RKO (cell line): ENCODE data around the gene PRPH2.
"Not testable (repeated sequence)": the region's sequence is repeated elsewhere in the genome, so short reads cannot be mapped to it uniquely, and the experiment has no call there.

Experiments
- DNase-seq: peaks from one replicate; pipeline ENCODE4 v3.0.0-alpha.2; 2016; ENCODE audit warnings: low spot score

PRPH2 gene

GRCh38 chr6:42698217-42698616 lies 24.2 kb downstream of the PRPH2 start:
- DNase-seq = no peak

- no peak for DNase-seq
Observed at GRCh38 chr6:42697268-42697655, 25.1 kb downstream of the PRPH2 start.

- no peak for DNase-seq
Observed at GRCh38 chr6:42696526-42697267, 25.7 kb downstream of the PRPH2 start.

GRCh38 chr6:42694586-42694985 lies 27.8 kb downstream of the PRPH2 start:
- no peak for DNase-seq

- DNase-seq = no peak
Observed at GRCh38 chr6:42693725-42694323, 28.6 kb downstream of the PRPH2 start.

- DNase-seq = peak; percentile 54
Observed at GRCh38 chr6:42692137-42692911, 30.1 kb downstream of the PRPH2 start.

- no peak for DNase-seq
Observed at GRCh38 chr6:42690872-42691271, 31.5 kb downstream of the PRPH2 start.

- DNase-seq = no peak
Observed at GRCh38 chr6:42690151-42690702, 32.2 kb downstream of the PRPH2 start.

- DNase-seq = no peak
Observed at GRCh38 chr6:42689371-42689770, 33.0 kb downstream of the PRPH2 start.

- DNase-seq = no peak
Observed at GRCh38 chr6:42688281-42688680, 34.1 kb downstream of the PRPH2 start.

- DNase-seq = no peak
Observed at GRCh38 chr6:42679358-42679757, 43.0 kb downstream of the PRPH2 start.

GRCh38 chr6:42674780-42675179 lies 47.6 kb downstream of the PRPH2 start:
- DNase-seq = no peak

- DNase-seq = not testable (repeated sequence)
Observed at GRCh38 chr6:42674368-42674767, 48.0 kb downstream of the PRPH2 start.

GRCh38 chr6:42664718-42665117 lies 57.7 kb downstream of the PRPH2 start:
- DNase-seq = no peak

GRCh38 chr6:42661540-42662153 lies 60.8 kb downstream of the PRPH2 start:
- peak; percentile 80 for DNase-seq

GRCh38 chr6:42659806-42660205 lies 62.6 kb downstream of the PRPH2 start:
- no peak for DNase-seq

GRCh38 chr6:42653851-42654250 lies 68.5 kb downstream of the PRPH2 start:
- DNase-seq = no peak

- DNase-seq = no peak
Observed at GRCh38 chr6:42652024-42652746, 70.2 kb downstream of the PRPH2 start.
